ENCODE data around the gene WNT3A.

- TF ChIP-seq POLR2A (IDR thresholded peaks at IDR 0.05) = no peak
- TF ChIP-seq, protein P1, sequence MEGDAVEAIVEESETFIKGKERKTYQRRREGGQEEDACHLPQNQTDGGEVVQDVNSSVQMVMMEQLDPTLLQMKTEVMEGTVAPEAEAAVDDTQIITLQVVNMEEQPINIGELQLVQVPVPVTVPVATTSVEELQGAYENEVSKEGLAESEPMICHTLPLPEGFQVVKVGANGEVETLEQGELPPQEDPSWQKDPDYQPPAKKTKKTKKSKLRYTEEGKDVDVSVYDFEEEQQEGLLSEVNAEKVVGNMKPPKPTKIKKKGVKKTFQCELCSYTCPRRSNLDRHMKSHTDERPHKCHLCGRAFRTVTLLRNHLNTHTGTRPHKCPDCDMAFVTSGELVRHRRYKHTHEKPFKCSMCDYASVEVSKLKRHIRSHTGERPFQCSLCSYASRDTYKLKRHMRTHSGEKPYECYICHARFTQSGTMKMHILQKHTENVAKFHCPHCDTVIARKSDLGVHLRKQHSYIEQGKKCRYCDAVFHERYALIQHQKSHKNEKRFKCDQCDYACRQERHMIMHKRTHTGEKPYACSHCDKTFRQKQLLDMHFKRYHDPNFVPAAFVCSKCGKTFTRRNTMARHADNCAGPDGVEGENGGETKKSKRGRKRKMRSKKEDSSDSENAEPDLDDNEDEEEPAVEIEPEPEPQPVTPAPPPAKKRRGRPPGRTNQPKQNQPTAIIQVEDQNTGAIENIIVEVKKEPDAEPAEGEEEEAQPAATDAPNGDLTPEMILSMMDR (IDR thresholded peaks at IDR 0.05) = no peak
Observed at GRCh38 chr1:228007801-228008341, 1.1 kb downstream of the WNT3A start.

Measured in breast epithelium (tissue), 3 donors.